Measurements from ENCODE around the gene HOXB8. TPM values are rescaled to one million over a fixed set of nuclear protein-coding genes. Genes with fewer than 3 reads are reported as not detected.

Gene HOXB8
- total RNA-seq = 1 to 10 TPM in 1 of 4 donors, under 1 TPM in 1, not detected in 2; 0.27 to 3.9 TPM

DNA sequence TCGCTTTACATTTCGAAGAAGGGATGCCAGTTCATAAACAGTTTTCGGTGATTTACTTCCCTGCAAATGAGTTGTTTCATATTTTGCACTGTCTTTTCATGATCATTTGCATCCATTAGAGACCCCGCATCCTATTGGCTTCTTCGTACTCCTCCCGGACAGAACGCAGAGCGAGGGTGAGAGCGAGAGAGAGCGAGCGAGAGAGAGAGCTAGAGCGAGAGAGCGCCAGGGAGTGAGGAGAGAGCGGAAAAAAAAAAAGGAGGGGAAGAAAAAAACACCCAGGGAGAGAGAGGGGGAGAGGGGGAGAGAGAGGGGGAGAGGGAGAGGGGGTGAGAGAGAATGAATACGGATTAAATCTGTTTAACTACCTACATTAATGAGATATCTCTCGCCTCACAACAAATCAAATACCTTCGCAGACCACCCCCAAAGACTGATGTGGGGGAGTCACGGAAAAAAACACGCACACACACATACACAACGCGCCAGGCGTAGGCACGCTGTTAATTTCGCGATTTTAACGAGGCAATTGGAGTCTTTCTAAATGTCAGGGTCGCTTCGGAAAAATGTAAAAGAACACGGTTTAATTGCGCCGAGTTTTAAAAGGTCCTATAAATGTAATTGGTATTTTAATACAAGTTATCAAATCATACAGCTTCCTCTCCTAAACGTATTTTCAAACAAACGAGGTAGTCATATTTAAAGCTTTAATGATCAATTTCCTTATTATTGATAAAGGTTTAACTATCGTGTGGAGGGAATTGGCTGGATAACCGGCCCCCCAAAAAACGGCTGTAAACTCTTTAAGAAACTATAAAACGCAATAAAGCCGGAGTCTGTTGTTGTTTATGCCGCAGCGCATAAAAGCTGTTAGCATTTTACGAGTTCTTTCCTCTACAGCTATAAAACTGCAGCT is at the start of gene HOXB8:
Gene HOXB8, minus strand, starts transcription at position 246 of the 916 bp plus-strand sequence. CDS start 588 bp downstream, outside the sequence.
- no peak for ATAC-seq

DNA sequence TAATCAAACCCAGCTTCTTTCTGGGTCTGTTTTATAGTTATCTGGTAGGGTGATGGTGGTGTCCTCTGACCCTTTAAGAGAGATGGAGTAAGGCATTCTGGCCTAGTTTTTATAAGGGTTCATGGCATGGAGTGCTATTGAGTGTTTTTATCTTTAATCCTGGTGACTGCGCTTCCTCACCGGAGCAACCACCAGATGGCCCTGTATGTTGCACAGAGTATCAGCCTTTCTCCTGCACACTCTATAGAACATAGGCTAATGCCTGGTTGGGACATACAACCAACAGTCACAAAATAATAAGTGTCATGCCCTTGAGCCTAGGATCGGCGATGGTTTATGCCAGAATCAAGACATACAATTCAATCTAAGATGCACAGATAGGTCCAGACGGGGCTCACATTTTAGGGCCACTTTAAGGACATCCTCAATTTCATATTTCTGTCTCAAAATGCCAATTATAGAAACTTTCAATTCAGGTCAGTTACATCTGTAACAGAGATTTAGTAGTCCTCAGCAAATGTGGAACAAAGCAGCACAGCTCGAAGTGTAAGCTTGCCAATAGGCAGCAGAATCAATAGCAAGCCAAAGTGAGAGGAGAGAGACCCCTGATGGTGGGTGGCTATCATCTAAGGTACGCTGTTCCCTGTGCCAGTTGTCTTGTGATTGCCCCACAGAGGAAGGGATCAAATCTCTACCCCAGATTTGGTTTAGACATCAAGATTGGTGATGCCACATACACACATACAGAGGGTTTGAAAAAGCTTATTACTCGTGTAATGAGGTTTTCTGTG is 48.2 kb upstream of the HOXB8 start:
- WGBS, 2 donors (ENCODE audit: low coverage in 1 of 2) = 63 to 86% methylated on average over 5 to 6 of the region's 8 CpGs

More for the DNA sequence above, at the start of gene HOXB8:
- no peaks in the 10 kb centered on the region for H3K9me3 ChIP-seq
- peaks cover 0 to 61% (median 7%) of the 10 kb centered on the region in 3 donors for H3K4me1 ChIP-seq
- 12 to 14% methylated on average over 34 to 38 of the region's 41 CpGs for WGBS, 2 donors (ENCODE audit: low coverage in 1 of 2)
- H3K27me3 ChIP-seq = peaks cover 99% of the 10 kb centered on the region
- H3K4me3 ChIP-seq = peak within 1 kb of the TSS in 1 of 2 donors; percentile 16
- H3K27ac ChIP-seq = no peak within 1 kb of the TSS
- TF ChIP-seq POLR2AphosphoS5 (IDR thresholded peaks at IDR 0.05) (no peak), POLR2A (IDR thresholded peaks at IDR 0.05) (no peak), EP300 (IDR thresholded peaks at IDR 0.05) (no peak)
- TF ChIP-seq, protein P1, sequence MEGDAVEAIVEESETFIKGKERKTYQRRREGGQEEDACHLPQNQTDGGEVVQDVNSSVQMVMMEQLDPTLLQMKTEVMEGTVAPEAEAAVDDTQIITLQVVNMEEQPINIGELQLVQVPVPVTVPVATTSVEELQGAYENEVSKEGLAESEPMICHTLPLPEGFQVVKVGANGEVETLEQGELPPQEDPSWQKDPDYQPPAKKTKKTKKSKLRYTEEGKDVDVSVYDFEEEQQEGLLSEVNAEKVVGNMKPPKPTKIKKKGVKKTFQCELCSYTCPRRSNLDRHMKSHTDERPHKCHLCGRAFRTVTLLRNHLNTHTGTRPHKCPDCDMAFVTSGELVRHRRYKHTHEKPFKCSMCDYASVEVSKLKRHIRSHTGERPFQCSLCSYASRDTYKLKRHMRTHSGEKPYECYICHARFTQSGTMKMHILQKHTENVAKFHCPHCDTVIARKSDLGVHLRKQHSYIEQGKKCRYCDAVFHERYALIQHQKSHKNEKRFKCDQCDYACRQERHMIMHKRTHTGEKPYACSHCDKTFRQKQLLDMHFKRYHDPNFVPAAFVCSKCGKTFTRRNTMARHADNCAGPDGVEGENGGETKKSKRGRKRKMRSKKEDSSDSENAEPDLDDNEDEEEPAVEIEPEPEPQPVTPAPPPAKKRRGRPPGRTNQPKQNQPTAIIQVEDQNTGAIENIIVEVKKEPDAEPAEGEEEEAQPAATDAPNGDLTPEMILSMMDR (IDR thresholded peaks at IDR 0.05) = no peak
- H3K36me3 ChIP-seq = no peaks in the 10 kb centered on the region

DNA sequence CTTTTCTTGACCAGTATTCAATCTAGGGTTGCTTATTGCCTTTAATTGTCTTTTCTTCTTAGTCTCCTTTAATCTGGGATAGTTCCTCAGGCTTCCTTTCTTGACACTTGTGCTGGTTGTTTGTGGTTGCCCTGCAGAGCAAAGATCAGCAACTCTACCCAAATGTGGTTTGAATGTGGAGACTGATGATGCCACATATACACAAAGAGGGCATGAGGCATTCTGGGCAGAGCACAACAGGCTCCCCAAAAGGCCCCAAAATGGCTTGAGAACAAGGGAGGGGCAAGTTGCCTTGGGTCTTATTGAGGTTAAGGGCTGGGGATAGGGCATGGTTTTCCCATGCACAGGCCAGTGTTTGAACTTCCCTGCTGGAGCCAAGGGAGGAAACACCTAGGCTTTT is 40.8 kb upstream of the HOXB8 start:
- no peaks in the 10 kb centered on the region for H3K9me3 ChIP-seq
- no peak for ATAC-seq
- H3K27ac ChIP-seq = no peak overlapping the region
- TF ChIP-seq EP300 (IDR thresholded peaks at IDR 0.05) (no peak), POLR2AphosphoS5 (IDR thresholded peaks at IDR 0.05) (no peak), POLR2A (IDR thresholded peaks at IDR 0.05) (no peak)
- H3K4me3 ChIP-seq = no peak overlapping the region
- H3K4me1 ChIP-seq = no peaks in the 10 kb centered on the region
- peaks cover 69% of the 10 kb centered on the region for H3K27me3 ChIP-seq
- no peaks in the 10 kb centered on the region for H3K36me3 ChIP-seq

More for the DNA sequence above, 48.2 kb upstream of the HOXB8 start:
- no peaks in the 10 kb centered on the region for H3K36me3 ChIP-seq
- no peak for ATAC-seq
- no peaks in the 10 kb centered on the region for H3K4me1 ChIP-seq
- H3K27me3 ChIP-seq = peaks cover 93% of the 10 kb centered on the region
- TF ChIP-seq, protein P1 (IDR thresholded peaks at IDR 0.05) = no peak
- TF ChIP-seq EP300 (IDR thresholded peaks at IDR 0.05) = no peak
- TF ChIP-seq POLR2AphosphoS5 (IDR thresholded peaks at IDR 0.05) = no peak
- TF ChIP-seq POLR2A (IDR thresholded peaks at IDR 0.05) = no peak
- H3K4me3 ChIP-seq = no peak overlapping the region
- no peaks in the 10 kb centered on the region for H3K9me3 ChIP-seq
- H3K27ac ChIP-seq = no peak overlapping the region

DNA sequence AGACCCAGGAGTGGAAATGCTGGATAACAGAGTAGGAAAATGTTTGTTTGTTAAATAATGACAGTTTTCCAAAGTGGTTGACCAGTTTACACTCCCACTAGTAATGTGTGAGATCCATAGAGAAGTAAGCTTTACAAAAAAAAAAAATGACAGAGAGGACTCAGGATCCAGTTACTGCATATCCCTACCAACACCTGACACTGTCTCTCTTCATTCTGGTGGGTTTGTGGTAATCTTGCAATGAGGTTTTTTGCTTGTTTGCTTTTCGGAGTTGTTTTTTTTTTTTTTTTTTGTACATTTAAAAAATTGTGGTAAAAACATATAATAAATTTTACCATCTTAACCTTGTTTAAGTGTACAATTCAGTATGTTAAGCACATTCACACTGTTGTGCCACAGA is 34.6 kb upstream of the HOXB8 start:
- TF ChIP-seq, protein P1 (IDR thresholded peaks at IDR 0.05) = no peak
- TF ChIP-seq POLR2AphosphoS5 (IDR thresholded peaks at IDR 0.05) (no peak), POLR2A (IDR thresholded peaks at IDR 0.05) (no peak)
- Histone ChIP-seq H3K27me3 (peaks cover 92% of the 10 kb centered on the region), H3K36me3 (no peaks in the 10 kb centered on the region), H3K4me3 (no peak overlapping the region), H3K9me3 (no peaks in the 10 kb centered on the region), H3K27ac (no peak overlapping the region), H3K4me1 (peaks cover 0 to 20% (median 12%) of the 10 kb centered on the region in 3 donors)
- WGBS, 2 donors (ENCODE audit: low coverage in 1 of 2) = 56 to 71% methylated on average over 1 of the region's 1 CpG
- no peak for ATAC-seq

DNA sequence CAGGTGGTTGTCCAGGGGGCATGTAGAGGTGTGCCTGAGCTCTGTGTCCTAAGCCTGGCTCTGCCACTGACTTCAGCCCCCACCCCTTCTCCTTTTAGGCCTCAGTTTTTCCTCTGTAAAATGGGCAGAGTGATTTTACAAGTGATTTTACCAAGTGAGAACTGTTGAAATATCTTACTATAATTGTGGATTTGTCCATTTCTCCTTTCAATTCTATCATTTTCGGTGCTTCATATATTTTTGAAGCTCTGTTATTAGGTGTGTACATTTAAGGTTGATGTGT is 32.8 kb upstream of the HOXB8 start:
- Histone ChIP-seq H3K4me3 (no peak overlapping the region), H3K27ac (no peak overlapping the region), H3K9me3 (no peaks in the 10 kb centered on the region), H3K27me3 (peaks cover 98% of the 10 kb centered on the region), H3K36me3 (no peaks in the 10 kb centered on the region), H3K4me1 (peaks cover 0 to 20% (median 12%) of the 10 kb centered on the region in 3 donors)
- 64 to 71% methylated on average over 1 of the region's 1 CpG for WGBS, 2 donors (ENCODE audit: low coverage in 1 of 2)
- ATAC-seq = no peak
- no peak for TF ChIP-seq POLR2A (IDR thresholded peaks at IDR 0.05)
- no peak for TF ChIP-seq POLR2AphosphoS5 (IDR thresholded peaks at IDR 0.05)
- TF ChIP-seq, protein P1 (IDR thresholded peaks at IDR 0.05) = no peak
- no peak for TF ChIP-seq EP300 (IDR thresholded peaks at IDR 0.05)
